ENCODE data around the gene DHX35.
A peak's percentile ranks its signal among the peaks of the same experiment; 100 is the strongest.

DHX35 gene

GRCh38 chr20:39066471-39067242 is 104.5 kb downstream of the DHX35 start:
- DNase-seq (ENCODE audit: low read depth) = no peak

- no peak for DNase-seq (ENCODE audit: low read depth)
Measured at GRCh38 chr20:39067526-39068216, 105.5 kb downstream of the DHX35 start.

- no peak for DNase-seq (ENCODE audit: low read depth)
Measured at GRCh38 chr20:39069976-39070375, 107.8 kb downstream of the DHX35 start.

GRCh38 chr20:39070484-39071231 is 108.5 kb downstream of the DHX35 start:
- DNase-seq (ENCODE audit: low read depth) = no peak

GRCh38 chr20:39072132-39072531 is 110.0 kb downstream of the DHX35 start:
- DNase-seq (ENCODE audit: low read depth) = no peak

GRCh38 chr20:39072653-39073052 is 110.5 kb downstream of the DHX35 start:
- no peak for DNase-seq (ENCODE audit: low read depth)

GRCh38 chr20:39075731-39076130 is 113.6 kb downstream of the DHX35 start:
- no peak for DNase-seq (ENCODE audit: low read depth)

GRCh38 chr20:39076958-39077357 is 114.8 kb downstream of the DHX35 start:
- DNase-seq (ENCODE audit: low read depth) = no peak

- no peak for DNase-seq (ENCODE audit: low read depth)
Measured at GRCh38 chr20:39080326-39080725, 118.2 kb downstream of the DHX35 start.

GRCh38 chr20:39081255-39081654 is 119.1 kb downstream of the DHX35 start:
- DNase-seq (ENCODE audit: low read depth) = peak; percentile 42

- DNase-seq (ENCODE audit: low read depth) = no peak
Measured at GRCh38 chr20:39082622-39083398, 120.7 kb downstream of the DHX35 start.

- no peak for DNase-seq (ENCODE audit: low read depth)
Measured at GRCh38 chr20:39083761-39084160, 121.6 kb downstream of the DHX35 start.

- no peak for DNase-seq (ENCODE audit: low read depth)
Measured at GRCh38 chr20:39089029-39089428, 126.9 kb downstream of the DHX35 start.
